ENCODE measurements around the gene MLN. TPM values are rescaled to one million over a fixed set of nuclear protein-coding genes. Genes with fewer than 3 reads are reported as not detected.

The MLN gene
- total RNA-seq, 1 donor from 2014 or later: not detected

DNA sequence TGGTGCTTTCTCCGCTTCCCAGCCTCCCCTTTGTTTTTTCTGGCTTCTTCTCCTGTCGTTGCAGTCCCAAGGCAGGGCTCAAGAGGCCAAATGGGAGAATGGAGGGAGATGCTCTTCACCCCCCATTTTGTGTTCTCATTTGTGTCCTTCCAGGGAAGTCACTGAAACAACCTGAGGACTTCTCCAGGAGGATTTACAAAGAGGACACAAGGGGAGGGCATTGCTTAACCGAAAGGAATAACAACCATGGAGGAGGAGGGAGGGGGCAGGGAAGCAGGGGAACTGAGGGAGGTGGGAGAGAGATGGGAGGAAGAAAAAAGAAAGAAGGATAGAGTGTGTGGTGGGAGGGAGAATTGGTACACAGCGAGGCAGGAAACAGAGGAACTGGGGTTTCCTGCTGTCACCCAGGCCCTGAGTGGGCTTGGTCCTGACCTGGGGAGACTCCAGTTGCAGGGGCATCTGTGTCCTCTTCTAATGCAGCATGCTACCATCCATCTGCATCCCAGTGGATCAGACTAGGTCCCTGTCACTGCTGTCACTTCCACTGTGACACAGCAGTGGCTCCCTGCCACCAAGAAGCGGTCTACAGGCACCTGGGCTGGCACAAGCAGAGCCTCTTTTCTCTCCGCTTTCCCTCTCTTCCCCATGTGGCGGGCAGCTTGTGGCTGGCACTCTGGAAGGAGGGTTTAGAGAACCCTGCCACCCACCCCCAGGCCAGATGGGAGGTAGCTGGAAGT lies 17.1 kb upstream of the MLN start:
- TF ChIP-seq, protein P1, sequence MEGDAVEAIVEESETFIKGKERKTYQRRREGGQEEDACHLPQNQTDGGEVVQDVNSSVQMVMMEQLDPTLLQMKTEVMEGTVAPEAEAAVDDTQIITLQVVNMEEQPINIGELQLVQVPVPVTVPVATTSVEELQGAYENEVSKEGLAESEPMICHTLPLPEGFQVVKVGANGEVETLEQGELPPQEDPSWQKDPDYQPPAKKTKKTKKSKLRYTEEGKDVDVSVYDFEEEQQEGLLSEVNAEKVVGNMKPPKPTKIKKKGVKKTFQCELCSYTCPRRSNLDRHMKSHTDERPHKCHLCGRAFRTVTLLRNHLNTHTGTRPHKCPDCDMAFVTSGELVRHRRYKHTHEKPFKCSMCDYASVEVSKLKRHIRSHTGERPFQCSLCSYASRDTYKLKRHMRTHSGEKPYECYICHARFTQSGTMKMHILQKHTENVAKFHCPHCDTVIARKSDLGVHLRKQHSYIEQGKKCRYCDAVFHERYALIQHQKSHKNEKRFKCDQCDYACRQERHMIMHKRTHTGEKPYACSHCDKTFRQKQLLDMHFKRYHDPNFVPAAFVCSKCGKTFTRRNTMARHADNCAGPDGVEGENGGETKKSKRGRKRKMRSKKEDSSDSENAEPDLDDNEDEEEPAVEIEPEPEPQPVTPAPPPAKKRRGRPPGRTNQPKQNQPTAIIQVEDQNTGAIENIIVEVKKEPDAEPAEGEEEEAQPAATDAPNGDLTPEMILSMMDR (IDR thresholded peaks at IDR 0.05; ENCODE audit: unreplicated experiment): no peak
- Mint-ChIP-seq H3K4me3 (ENCODE audit: unreplicated experiment) (no peak overlapping the region), H3K27ac (ENCODE audit: unreplicated experiment) (no peak overlapping the region), H3K4me1 (ENCODE audit: unreplicated experiment) (peaks cover 9% of the 10 kb centered on the region), H3K27me3 (ENCODE audit: unreplicated experiment) (peaks cover 7% of the 10 kb centered on the region), H3K36me3 (ENCODE audit: low read depth, unreplicated experiment) (no peaks in the 10 kb centered on the region), H3K9me3 (ENCODE audit: unreplicated experiment) (no peaks in the 10 kb centered on the region)
- no peak for DNase-seq (ENCODE audit: low spot score)

DNA sequence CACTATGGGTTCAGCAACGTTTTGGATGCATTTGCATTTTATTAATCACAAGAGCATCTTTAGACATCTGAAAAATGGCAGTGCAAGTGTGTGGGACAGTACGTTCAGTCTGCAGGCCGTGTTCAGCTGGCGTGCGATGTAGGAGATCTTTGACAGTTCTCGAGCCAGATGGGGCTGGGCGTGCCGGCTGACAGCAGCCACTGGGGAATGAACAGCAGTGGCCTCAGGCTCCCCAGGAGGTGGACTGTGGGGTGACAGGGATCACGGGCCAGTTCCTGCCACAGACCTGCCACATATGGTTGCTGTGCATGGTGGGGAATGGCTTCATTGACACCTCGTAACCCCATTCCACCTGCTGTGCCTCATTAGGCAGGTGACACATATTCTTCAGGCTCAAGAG lies 16.4 kb upstream of the MLN start:
- no peak overlapping the region for H3K27ac Mint-ChIP-seq (ENCODE audit: unreplicated experiment)
- TF ChIP-seq, protein P1 (IDR thresholded peaks at IDR 0.05; ENCODE audit: unreplicated experiment): no peak
- no peaks in the 10 kb centered on the region for H3K36me3 Mint-ChIP-seq (ENCODE audit: low read depth, unreplicated experiment)
- no peak for DNase-seq (ENCODE audit: low spot score)
- peaks cover 13% of the 10 kb centered on the region for H3K4me1 Mint-ChIP-seq (ENCODE audit: unreplicated experiment)
- no peaks in the 10 kb centered on the region for H3K9me3 Mint-ChIP-seq (ENCODE audit: unreplicated experiment)
- H3K4me3 Mint-ChIP-seq (ENCODE audit: unreplicated experiment): peak overlapping the region; percentile 62
- peaks cover 7% of the 10 kb centered on the region for H3K27me3 Mint-ChIP-seq (ENCODE audit: unreplicated experiment)

DNA sequence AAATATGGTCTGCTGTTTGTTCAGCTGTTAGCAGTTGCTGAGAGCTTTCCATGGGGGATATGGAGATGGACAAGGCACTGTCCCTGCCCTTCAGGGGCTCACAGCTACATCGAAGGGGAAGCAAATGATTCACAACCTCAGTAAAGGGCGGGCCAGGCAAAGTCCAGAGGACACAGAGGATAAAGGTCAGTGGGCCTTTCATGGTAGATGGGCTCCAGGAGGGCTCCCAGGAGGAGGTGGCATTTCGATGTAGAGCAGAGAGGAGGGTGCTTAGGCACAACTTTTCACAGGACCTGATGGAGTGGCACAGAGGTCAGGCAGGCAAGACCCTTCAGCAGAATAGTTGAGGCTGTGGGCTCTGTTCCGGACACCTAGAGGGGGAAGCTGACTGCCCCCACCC lies 15.2 kb upstream of the MLN start:
- peaks cover 9% of the 10 kb centered on the region for H3K4me1 Mint-ChIP-seq (ENCODE audit: unreplicated experiment)
- no peak overlapping the region for H3K4me3 Mint-ChIP-seq (ENCODE audit: unreplicated experiment)
- DNase-seq (ENCODE audit: low spot score): no peak
- H3K27ac Mint-ChIP-seq (ENCODE audit: unreplicated experiment): no peak overlapping the region
- H3K27me3 Mint-ChIP-seq (ENCODE audit: unreplicated experiment): peaks cover 7% of the 10 kb centered on the region
- TF ChIP-seq, protein P1 (IDR thresholded peaks at IDR 0.05; ENCODE audit: unreplicated experiment): no peak
- H3K36me3 Mint-ChIP-seq (ENCODE audit: low read depth, unreplicated experiment): no peaks in the 10 kb centered on the region
- H3K9me3 Mint-ChIP-seq (ENCODE audit: unreplicated experiment): no peaks in the 10 kb centered on the region

DNA sequence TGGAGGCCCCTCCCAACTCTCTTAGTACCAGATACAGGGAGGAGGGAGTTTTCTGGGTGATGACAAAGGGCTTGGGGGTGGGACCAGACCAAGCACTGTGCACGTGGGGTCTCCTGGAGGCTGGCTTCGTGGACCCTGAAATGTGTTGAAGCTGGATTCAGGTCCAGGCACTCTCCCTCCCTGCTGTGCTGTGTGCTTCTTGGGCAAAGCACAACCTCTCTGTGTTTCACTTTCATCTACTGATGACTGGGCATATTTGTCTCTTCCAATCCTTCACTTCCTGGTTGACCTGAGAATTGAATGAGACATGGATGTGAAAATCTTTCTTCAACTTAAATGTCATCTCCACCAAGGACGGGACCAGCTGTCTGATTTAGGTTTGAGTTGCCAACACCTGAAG lies 14.5 kb upstream of the MLN start:
- TF ChIP-seq, protein P1 (IDR thresholded peaks at IDR 0.05; ENCODE audit: unreplicated experiment): no peak
- no peaks in the 10 kb centered on the region for H3K36me3 Mint-ChIP-seq (ENCODE audit: low read depth, unreplicated experiment)
- no peaks in the 10 kb centered on the region for H3K9me3 Mint-ChIP-seq (ENCODE audit: unreplicated experiment)
- no peak overlapping the region for H3K4me3 Mint-ChIP-seq (ENCODE audit: unreplicated experiment)
- H3K4me1 Mint-ChIP-seq (ENCODE audit: unreplicated experiment): peaks cover 13% of the 10 kb centered on the region
- DNase-seq (ENCODE audit: low spot score): no peak
- H3K27me3 Mint-ChIP-seq (ENCODE audit: unreplicated experiment): peaks cover 10% of the 10 kb centered on the region
- H3K27ac Mint-ChIP-seq (ENCODE audit: unreplicated experiment): no peak overlapping the region

GRCh38 chr6:33817489-33817888 lies 13.7 kb upstream of the MLN start:
- no peak for DNase-seq (ENCODE audit: low spot score)
- Mint-ChIP-seq H3K36me3 (ENCODE audit: low read depth, unreplicated experiment) (no peaks in the 10 kb centered on the region), H3K4me3 (ENCODE audit: unreplicated experiment) (no peak overlapping the region), H3K4me1 (ENCODE audit: unreplicated experiment) (peaks cover 17% of the 10 kb centered on the region), H3K27ac (ENCODE audit: unreplicated experiment) (no peak overlapping the region), H3K27me3 (ENCODE audit: unreplicated experiment) (peaks cover 10% of the 10 kb centered on the region), H3K9me3 (ENCODE audit: unreplicated experiment) (no peaks in the 10 kb centered on the region)
- TF ChIP-seq, protein P1 (IDR thresholded peaks at IDR 0.05; ENCODE audit: unreplicated experiment): no peak

All from endothelial cell (in vitro differentiated cells).